Activated CD4-positive, alpha-beta memory T cell treated with anti-CD3 and anti-CD28 coated beads, Interleukin-2, amount 10 ng/mL, durations not matched to agents 7 days and 5 days (primary cell): ENCODE measurements around the gene MMP1. TPM values are rescaled to one million over a fixed set of nuclear protein-coding genes. Genes with fewer than 3 reads are reported as not detected.

Experiments
- CTCF ChIA-PET: fragments of 350-600 bp; sonication (Branson Sonifier 250); formaldehyde crosslinking; loops from one replicate; lab custom pipeline; 2021; ENCODE audit warnings: antibody characterized with exemption, inconsistent platforms; lab: Charles Lee
- POLR2A ChIA-PET: fragments of 350-600 bp; sonication (Branson Sonifier 250); formaldehyde crosslinking; loops from one replicate; lab custom pipeline; 2021; ENCODE audit warnings: antibody characterized with exemption; lab: Charles Lee
- DNase-seq: peaks from one replicate; pipeline ENCODE4 v3.0.0-alpha.2; 2020
- H3K27ac Mint-ChIP-seq: one replicate; pipeline ENCODE4 v1.8.0; 2021; ENCODE audit warnings: mild to moderate bottlenecking, mixed read lengths
- H3K27me3 Mint-ChIP-seq: one replicate; pipeline ENCODE4 v1.8.0; 2021; ENCODE audit warnings: mixed read lengths
- H3K36me3 Mint-ChIP-seq: one replicate; pipeline ENCODE4 v1.8.0; 2021; ENCODE audit warnings: low read depth, mixed read lengths
- H3K4me1 Mint-ChIP-seq: one replicate; pipeline ENCODE4 v1.8.0; 2021; ENCODE audit warnings: mixed read lengths
- H3K4me3 Mint-ChIP-seq: one replicate; pipeline ENCODE4 v1.8.0; 2021; ENCODE audit warnings: mild to moderate bottlenecking, mixed read lengths
- H3K9me3 Mint-ChIP-seq: one replicate; pipeline ENCODE4 v1.8.0; 2021; ENCODE audit warnings: mixed read lengths
- total RNA-seq, 2 experiments: library from RNA; stranded (reverse); gene quantifications; one replicate each; pipeline ENCODE4 v1.2.3, GENCODE V29; 2021

The MMP1 gene
- total RNA-seq, 2 experiments from 2014 or later, result not detected

DNA sequence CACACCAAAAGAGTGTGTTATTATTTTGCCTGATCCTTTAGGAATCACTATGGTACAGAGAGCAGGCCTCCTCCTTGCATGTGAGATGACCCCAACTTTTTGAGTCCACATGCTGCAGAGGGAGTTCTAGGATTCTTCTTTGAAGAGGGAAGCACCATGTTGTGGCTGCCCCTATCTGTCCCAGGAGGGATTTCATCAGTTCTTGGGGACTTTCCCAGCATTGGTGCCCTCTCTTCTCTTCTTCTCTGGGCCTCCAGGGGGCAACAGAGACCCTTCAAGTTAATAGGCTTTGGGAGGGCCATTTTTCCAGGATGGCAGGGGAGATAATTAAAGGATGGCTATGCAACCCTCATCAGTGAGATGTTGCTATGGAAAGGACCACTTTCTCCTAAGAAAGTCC lies 3.6 kb downstream of the MMP1 start:
- Mint-ChIP-seq H3K9me3 (no peaks in the 10 kb centered on the region), H3K27me3 (no peaks in the 10 kb centered on the region), H3K4me1 (no peaks in the 10 kb centered on the region), H3K27ac (no peak overlapping the region), H3K36me3 (no peaks in the 10 kb centered on the region), H3K4me3 (no peak overlapping the region)
- CTCF ChIA-PET, result no interaction called here
- no peak for DNase-seq
- POLR2A ChIA-PET, result no interaction called here

DNA sequence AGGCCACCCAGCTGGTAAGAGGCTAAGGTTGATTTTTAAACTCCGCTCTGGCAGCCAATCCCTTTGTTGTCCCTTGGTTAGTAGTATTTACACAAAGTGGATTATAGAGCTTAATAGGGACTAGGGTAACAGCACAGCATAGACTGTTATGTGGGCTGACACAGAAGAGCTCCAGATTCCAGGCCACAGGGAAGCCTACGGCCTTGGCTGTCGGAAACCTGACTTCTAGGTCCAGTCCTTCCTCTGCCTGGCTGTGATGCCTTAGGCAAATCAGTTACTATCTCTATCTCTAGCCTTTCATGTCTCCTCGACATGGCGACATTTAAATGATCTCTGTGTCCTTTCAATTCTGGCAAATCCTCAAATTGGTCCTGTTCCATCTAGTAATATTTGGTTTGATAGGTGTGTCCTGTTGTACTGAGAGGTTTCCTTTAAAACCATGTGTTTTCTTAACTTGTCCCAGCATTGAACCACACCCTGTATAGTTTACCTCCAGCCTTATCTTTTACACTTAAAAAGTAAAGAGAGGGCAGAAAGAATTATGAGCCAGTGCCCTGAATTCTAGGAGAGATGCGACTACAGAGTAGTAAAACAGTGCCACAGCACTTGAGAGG lies 4.2 kb downstream of the MMP1 start:
- Mint-ChIP-seq H3K36me3 (no peaks in the 10 kb centered on the region), H3K9me3 (no peaks in the 10 kb centered on the region), H3K27ac (no peak overlapping the region), H3K4me3 (no peak overlapping the region), H3K4me1 (no peaks in the 10 kb centered on the region), H3K27me3 (no peaks in the 10 kb centered on the region)
- ChIA-PET POLR2A (no interaction called here), CTCF (no interaction called here)
- DNase-seq, result no peak

DNA sequence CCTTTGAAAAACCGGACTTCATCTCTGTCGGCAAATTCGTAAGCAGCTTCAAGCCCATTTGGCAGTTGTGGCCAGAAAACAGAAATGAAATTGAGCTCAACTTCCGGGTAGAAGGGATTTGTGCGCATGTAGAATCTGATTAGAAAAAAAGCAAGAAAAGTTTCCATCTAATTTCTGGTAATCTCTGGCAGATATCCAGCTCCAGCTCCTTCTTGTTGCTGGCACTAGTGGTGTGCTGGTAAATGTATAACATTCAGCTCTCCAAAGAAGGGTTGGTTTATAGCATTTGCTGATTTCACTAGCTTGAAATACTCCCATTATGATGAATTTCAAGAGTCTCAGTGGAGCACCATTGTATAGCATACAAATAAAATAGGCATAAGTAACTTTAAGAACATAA lies 5.4 kb downstream of the MMP1 start:
- ChIA-PET CTCF (no interaction called here), POLR2A (no interaction called here)
- Mint-ChIP-seq H3K36me3 (no peaks in the 10 kb centered on the region), H3K27me3 (no peaks in the 10 kb centered on the region), H3K9me3 (no peaks in the 10 kb centered on the region), H3K4me1 (no peaks in the 10 kb centered on the region), H3K4me3 (no peak overlapping the region), H3K27ac (no peak overlapping the region)
- no peak for DNase-seq

DNA sequence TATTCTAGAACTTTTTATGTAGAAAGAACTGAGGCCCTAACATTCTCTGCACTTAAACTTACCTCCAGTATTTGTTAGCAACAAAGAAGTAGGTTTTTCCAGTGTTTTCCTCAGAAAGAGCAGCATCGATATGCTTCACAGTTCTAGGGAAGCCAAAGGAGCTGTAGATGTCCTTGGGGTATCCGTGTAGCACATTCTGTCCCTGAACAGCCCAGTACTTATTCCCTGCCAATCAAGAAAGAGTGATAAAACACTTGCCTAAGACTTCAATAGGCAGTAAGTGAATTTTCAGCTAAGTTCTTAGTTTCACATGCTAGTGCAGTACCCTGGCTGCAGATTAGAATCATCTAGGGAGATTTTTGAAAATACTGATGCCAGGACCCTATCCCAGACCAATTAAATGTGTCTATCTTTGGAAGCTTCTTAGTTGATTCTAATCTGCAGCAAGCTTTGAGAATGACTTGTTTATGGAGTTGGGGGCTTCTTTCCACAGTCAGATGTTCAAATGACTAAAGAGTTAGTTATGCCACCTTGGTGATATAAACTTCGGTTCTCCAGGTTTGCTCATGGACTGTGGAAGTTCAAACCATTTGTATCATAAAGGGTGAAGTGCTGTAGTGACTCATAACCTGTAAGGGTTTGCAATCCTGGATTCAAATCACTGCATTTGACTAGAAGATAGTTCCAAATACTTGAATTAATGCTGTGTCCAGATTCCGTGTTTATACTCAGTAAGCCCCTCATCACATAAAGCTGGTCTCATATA lies 6.5 kb downstream of the MMP1 start:
- Mint-ChIP-seq H3K27ac (no peak overlapping the region), H3K9me3 (no peaks in the 10 kb centered on the region), H3K27me3 (no peaks in the 10 kb centered on the region), H3K36me3 (no peaks in the 10 kb centered on the region), H3K4me1 (no peaks in the 10 kb centered on the region), H3K4me3 (no peak overlapping the region)
- ChIA-PET POLR2A (no interaction called here), CTCF (no interaction called here)
- no peak for DNase-seq

DNA sequence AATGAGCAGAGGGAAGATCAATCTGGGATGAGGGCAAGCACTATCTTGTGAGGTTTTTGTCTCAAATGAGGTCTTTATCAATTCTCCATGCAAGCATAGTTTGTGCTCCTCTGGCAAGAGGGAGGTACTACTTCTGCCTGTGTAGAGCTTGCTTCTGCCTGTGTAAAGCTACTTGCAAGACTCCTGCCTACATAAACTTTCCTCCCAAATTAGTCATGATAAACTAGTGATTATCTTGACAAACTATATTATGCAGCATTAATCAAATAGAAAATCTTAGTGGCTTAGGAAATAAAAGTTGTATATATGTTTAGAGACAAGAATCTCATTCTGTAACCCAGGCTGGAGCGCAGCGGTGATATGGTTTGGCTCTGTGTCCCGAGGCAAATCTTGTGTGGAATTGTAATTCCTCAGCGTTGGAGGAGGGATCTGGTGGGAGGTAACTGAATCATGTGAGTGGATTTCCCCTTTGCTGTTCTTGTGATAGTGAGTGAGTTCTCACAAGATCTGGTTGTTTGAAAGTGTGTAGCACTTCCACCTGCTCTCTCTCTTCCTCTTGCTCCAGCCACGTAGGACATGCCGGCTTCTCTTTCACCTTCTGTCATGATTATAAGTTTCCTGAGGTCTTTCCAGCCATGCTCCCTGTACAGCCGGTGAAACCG lies 9.5 kb downstream of the MMP1 start:
- POLR2A ChIA-PET, result no interaction called here

DNA sequence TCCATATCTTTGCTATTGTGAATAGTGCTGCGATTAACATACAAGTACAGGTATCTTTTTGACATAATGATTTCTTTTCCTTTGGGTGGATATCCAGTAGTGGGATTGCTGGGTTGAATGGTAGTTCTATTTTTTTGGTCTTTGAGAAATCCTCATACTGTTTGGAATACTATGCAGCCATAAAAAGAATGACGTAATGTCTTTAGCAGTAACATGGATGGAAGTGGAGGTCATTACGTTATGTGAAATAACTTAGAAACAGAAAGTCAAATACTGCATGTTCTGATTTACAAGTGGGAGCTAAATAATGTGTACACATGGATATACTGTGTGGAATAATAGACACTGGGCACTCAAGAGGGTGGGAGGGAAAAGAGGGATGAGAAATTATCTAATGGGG lies 13.6 kb downstream of the MMP1 start:
- Mint-ChIP-seq H3K4me3 (no peak overlapping the region), H3K36me3 (no peaks in the 10 kb centered on the region), H3K27ac (no peak overlapping the region), H3K4me1 (no peaks in the 10 kb centered on the region), H3K9me3 (no peaks in the 10 kb centered on the region), H3K27me3 (peaks cover 6% of the 10 kb centered on the region)
- ChIA-PET POLR2A (no interaction called here), CTCF (interaction anchor here (1.0 kb wide), 1 partner anchor 25 kb away, joined by 3 read pairs; no protein-coding TSS in a partner anchor)
- DNase-seq, result no peak

More for the DNA sequence above, 9.5 kb downstream of the MMP1 start:
- H3K9me3 Mint-ChIP-seq, result no peaks in the 10 kb centered on the region
- H3K4me3 Mint-ChIP-seq, result no peak overlapping the region
- H3K36me3 Mint-ChIP-seq, result no peaks in the 10 kb centered on the region
- H3K27ac Mint-ChIP-seq, result no peak overlapping the region
- DNase-seq, result no peak
- CTCF ChIA-PET, result no interaction called here
- H3K27me3 Mint-ChIP-seq, result no peaks in the 10 kb centered on the region
- H3K4me1 Mint-ChIP-seq, result no peaks in the 10 kb centered on the region

DNA sequence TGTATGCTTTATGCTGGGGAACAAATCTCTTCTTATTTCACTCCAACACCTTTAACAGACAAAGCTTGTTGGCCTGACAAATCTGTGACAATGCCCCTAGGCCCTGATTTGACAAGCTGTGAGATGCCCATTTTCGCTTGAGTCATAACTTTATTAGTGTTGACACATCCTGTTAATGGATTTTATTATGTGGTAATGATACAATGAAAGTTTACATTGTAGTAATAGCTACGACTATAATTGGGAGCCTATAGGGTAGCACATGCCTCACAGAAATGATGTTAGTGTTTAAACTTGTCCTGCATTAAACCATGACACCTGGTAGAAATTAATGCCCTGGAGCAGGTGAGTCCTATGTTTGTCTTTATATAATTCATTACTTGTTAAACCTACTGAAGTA lies 14.2 kb downstream of the MMP1 start:
- ChIA-PET POLR2A (no interaction called here), CTCF (no interaction called here)
- Mint-ChIP-seq H3K36me3 (no peaks in the 10 kb centered on the region), H3K27ac (no peak overlapping the region), H3K27me3 (peaks cover 6% of the 10 kb centered on the region), H3K4me3 (no peak overlapping the region), H3K9me3 (no peaks in the 10 kb centered on the region), H3K4me1 (no peaks in the 10 kb centered on the region)
- DNase-seq, result no peak

DNA sequence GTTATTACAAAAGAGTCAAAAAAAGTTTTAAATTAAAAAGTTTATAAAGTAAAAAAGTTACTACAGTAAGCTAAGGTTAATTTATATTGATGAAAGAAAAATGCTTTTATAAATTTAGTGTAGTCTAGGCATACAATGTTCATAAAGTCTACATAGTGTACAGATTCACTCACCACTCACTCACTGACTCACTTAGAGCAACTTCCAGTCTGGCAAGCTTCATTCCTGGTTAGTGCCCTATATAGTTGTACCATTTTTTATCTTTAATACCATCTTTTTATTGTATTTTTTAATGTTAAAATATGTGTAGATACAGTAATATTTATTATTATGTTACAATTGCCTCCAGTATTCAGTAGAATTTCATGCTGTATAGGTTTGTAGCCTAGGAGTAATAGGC lies 14.9 kb downstream of the MMP1 start:
- H3K9me3 Mint-ChIP-seq, result no peaks in the 10 kb centered on the region
- H3K4me3 Mint-ChIP-seq, result no peak overlapping the region
- ChIA-PET POLR2A (no interaction called here), CTCF (no interaction called here)
- H3K27me3 Mint-ChIP-seq, result peaks cover 6% of the 10 kb centered on the region
- no peak for DNase-seq
- no peaks in the 10 kb centered on the region for H3K36me3 Mint-ChIP-seq
- no peaks in the 10 kb centered on the region for H3K4me1 Mint-ChIP-seq
- H3K27ac Mint-ChIP-seq, result no peak overlapping the region

DNA sequence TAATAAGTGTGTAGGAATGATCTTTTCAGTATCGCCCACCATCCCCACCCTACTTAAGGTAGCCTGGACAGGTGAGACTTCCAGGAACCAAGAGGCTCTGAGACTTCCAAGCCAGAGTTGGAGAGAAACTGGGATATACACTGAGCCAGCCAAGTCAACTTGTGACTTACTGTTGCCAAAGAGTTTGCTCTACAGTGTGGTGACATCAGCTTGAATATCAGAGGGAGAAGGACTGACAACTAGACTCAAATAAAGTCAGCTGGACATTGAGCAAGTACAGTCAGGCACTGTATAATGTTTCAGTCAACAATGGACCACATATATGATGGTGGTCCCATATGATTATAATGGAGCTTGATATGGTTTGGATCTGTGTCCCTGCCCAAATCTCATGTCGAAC lies 16.3 kb downstream of the MMP1 start:
- H3K4me3 Mint-ChIP-seq, result no peak overlapping the region
- H3K27ac Mint-ChIP-seq, result no peak overlapping the region
- ChIA-PET CTCF (no interaction called here), POLR2A (no interaction called here)
- H3K9me3 Mint-ChIP-seq, result no peaks in the 10 kb centered on the region
- DNase-seq, result no peak
- H3K27me3 Mint-ChIP-seq, result peaks cover 6% of the 10 kb centered on the region
- H3K4me1 Mint-ChIP-seq, result no peaks in the 10 kb centered on the region
- no peaks in the 10 kb centered on the region for H3K36me3 Mint-ChIP-seq

DNA sequence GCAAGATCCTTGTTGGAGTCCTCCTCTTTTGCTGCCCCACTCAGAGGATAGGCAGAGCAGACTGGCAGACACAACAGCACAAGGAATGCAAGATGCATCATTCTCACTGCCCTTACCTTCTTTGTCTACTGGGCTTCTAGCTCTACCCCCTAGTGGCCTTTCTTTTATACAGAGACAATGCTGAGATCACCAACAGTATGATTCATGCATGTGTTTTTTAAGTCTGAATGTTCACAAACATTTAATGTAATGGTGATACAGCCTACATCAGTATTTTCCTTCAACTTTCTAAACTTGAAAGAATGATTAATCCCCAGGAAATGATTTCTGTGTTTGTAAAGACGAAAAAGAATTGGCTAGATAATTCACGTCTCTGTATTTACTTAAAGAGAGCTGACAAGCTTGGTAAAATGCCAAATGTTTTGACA lies 17.5 kb downstream of the MMP1 start, which contains the start of gene MMP10:
Gene MMP10 (minus strand): TSS at position 138 of the 428 bp plus-strand sequence. CDS start 37 bp downstream, at position 101.
- Mint-ChIP-seq H3K4me3 (no peak within 1 kb of the TSS), H3K27me3 (peaks cover 7% of the 10 kb centered on the region), H3K27ac (no peak within 1 kb of the TSS), H3K4me1 (no peaks in the 10 kb centered on the region), H3K36me3 (no peaks in the 10 kb centered on the region), H3K9me3 (no peaks in the 10 kb centered on the region)
- ChIA-PET POLR2A (no interaction called here), CTCF (no interaction called here)
- DNase-seq, result no peak

DNA sequence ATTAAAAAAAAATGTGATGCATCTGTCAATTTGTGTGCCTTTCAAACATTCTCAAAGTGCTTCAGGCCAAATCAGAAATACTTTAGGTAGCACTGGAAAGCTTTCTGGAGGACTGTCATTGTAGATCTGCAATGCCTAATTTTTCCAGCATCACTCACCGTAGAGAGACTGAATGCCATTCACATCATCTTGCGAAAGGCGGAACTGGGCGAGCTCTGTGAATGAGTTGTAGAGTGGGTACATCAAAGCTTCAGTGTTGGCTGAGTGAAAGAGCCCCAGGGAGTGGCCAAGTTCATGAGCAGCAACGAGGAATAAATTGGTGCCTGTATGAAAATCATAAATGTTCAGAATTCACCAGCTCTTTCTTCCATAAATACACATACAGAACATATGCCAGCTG lies 21.5 kb downstream of the MMP1 start:
- POLR2A ChIA-PET, result no interaction called here

DNA sequence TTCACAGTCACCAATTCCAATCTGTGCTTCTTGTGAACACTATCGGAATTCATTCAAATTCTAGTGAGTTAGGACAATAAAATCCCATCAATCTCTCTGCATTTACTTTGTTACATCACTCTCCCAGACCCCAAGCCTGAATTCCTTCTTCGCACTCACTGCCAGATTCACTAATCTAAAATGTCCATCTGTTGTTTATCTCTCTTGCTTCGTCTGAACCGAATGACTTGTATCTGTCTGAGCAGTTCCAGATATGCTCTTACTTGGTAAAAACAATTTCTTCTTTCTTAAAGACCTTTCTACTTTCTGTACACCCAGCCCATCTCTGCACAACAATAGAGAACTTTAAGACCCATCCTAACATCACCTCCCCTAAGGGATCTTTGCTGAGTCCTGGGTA lies 24.6 kb downstream of the MMP1 start:
- ChIA-PET CTCF (interaction anchor here (1.0 kb wide), 1 partner anchor 108 kb away, joined by 3 read pairs; no protein-coding TSS in a partner anchor), POLR2A (no interaction called here)
- Mint-ChIP-seq H3K4me3 (no peak overlapping the region), H3K27me3 (peaks cover 17% of the 10 kb centered on the region), H3K27ac (no peak overlapping the region), H3K36me3 (no peaks in the 10 kb centered on the region), H3K9me3 (no peaks in the 10 kb centered on the region), H3K4me1 (no peaks in the 10 kb centered on the region)
- DNase-seq, result no peak

More for the DNA sequence above, 21.5 kb downstream of the MMP1 start:
- Mint-ChIP-seq H3K27me3 (peaks cover 15% of the 10 kb centered on the region), H3K27ac (no peak overlapping the region), H3K36me3 (no peaks in the 10 kb centered on the region), H3K9me3 (no peaks in the 10 kb centered on the region), H3K4me1 (no peaks in the 10 kb centered on the region), H3K4me3 (no peak overlapping the region)
- no peak for DNase-seq
- CTCF ChIA-PET, result no interaction called here

DNA sequence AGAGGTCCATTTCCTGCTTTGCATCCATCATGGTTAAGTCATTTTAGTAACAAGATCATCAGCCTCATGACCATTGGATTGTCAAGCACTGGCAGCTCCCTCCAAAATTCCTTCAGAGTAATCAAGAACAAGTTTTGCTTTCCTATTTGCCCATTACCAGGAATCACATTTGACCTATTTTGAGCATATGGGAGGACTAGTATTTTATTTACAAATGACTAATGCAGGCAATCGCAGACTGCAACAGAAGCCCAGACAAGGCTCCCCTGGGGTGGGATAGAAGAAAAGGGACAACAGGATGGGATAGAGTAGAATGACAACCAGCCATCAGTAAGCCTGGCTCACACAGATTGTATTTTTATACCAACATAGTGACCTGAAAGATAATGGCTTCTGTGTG lies 26.6 kb downstream of the MMP1 start:
- H3K36me3 Mint-ChIP-seq, result no peaks in the 10 kb centered on the region
- no peaks in the 10 kb centered on the region for H3K4me1 Mint-ChIP-seq
- ChIA-PET POLR2A (no interaction called here), CTCF (no interaction called here)
- no peak overlapping the region for H3K27ac Mint-ChIP-seq
- H3K4me3 Mint-ChIP-seq, result no peak overlapping the region
- H3K27me3 Mint-ChIP-seq, result peaks cover 17% of the 10 kb centered on the region
- no peak for DNase-seq
- H3K9me3 Mint-ChIP-seq, result no peaks in the 10 kb centered on the region
